HFFc6 (cell line): ENCODE results near the gene EXOC6B. TPM values are rescaled to one million over a fixed set of nuclear protein-coding genes. Genes with fewer than 3 reads are reported as not detected.

Experiments
- total RNA-seq, 6 experiments: library from RNA; stranded (reverse); fragmentation: NEBNext Ultra II Directional; extraction: Animal tissue kit (Norgen Biotek cat#: 25700); gene quantifications; 2 replicates in 1 of 6; 3 replicates in 5 of 6; pipeline ENCODE4 v1.2.3, GENCODE V29; 2021

EXOC6B gene
- total RNA-seq, 6 experiments from 2014 or later: 24.8 to 33.0 (median 27.4) TPM

Other genes starting within 250 kb of the EXOC6B start
- gene SPR, start 61.4 kb upstream of the EXOC6B start, total RNA-seq: 10 to 100 TPM; 17.0 to 21.6 (median 19.0) TPM
- gene EMX1, start 91.5 kb upstream of the EXOC6B start, total RNA-seq: not detected
- 10 to 100 TPM; 10.2 to 17.0 (median 14.7) TPM for gene SFXN5, start 245.7 kb upstream of the EXOC6B start, total RNA-seq